Lower leg skin (tissue), 4 donors: ENCODE data around the gene TYMS. TPM values are rescaled to one million over a fixed set of nuclear protein-coding genes. Genes with fewer than 3 reads are reported as not detected.

Experiments
- DNase-seq, 2 donors: peaks; one replicate each; pipeline ENCODE4 v3.0.0-alpha.2; 2019; ENCODE audit warnings: low spot score in 2 of 2
- H3K4me3 ChIP-seq: fragments of 200-600 bp; sonication (generic); 2 replicates; pipeline ENCODE4 v1.5.1; 2017; ENCODE audit warnings: mild to moderate bottlenecking, low read depth; ENCODE audit not compliant: poor library complexity, severe bottlenecking
- CTCF ChIP-seq, 3 donors: fragments of 450-650 bp; IDR thresholded peaks; one replicate each; pipeline ENCODE4 v1.5.1; 2016; ENCODE audit warnings: antibody characterized with exemption in 3 of 3, mild to moderate bottlenecking in 3 of 3, moderate library complexity in 2 of 3
- POLR2A ChIP-seq, 2 donors: fragments of 450-650 bp; IDR thresholded peaks; one replicate each; pipeline ENCODE4 v1.6.1; 2016 to 2017; ENCODE audit warnings: antibody characterized with exemption in 2 of 2, mild to moderate bottlenecking in 1 of 2, moderate library complexity in 1 of 2
- WGBS, 2 donors: methylation state at CpG; one replicate each; pipeline ENCODE4 v1.1.5; 2018; 5-methylcytosine and 5-hydroxymethylcytosine counted together
- intact Hi-C: fragments of 100-400 bp; cut with DNase I; formaldehyde crosslinking; loops from one replicate; pipeline ENCODE4 v1.15.0; 2023; ENCODE audit warnings: low total_unique reads
- total RNA-seq, 4 donors: library from RNA; depleted of rRNA; stranded (reverse); fragments of >200 nt; gene quantifications; one replicate each; pipeline ENCODE4 v1.1.0, GENCODE V29; 2016

TYMS gene
- total RNA-seq, 4 donors from 2014 or later: 0.57 to 9.9 (median 2.5) TPM

- intact Hi-C loops: no loop called here
- TF ChIP-seq POLR2A (IDR thresholded peaks at IDR 0.05): no peak
- TF ChIP-seq CTCF (IDR thresholded peaks at IDR 0.05): no peak
- 91 to 99% methylated on average over 4 to 5 of the region's 5 CpGs for WGBS, 2 donors
- no peak for DNase-seq
- H3K4me3 ChIP-seq: no peak overlapping the region
Observed at GRCh38 chr18:683531-683930, 26.1 kb downstream of the TYMS start.

- 87 to 90% methylated on average over 3 of the region's 3 CpGs for WGBS, 2 donors
- DNase-seq: no peak
- intact Hi-C loops: no loop called here
- TF ChIP-seq CTCF (IDR thresholded peaks at IDR 0.05): no peak
- no peak for TF ChIP-seq POLR2A (IDR thresholded peaks at IDR 0.05)
- no peak overlapping the region for H3K4me3 ChIP-seq
Observed at GRCh38 chr18:685438-685837, 28.0 kb downstream of the TYMS start.

GRCh38 chr18:686339-687111, 29.1 kb downstream of the TYMS start:
- 88 to 90% methylated on average over 11 of the region's 11 CpGs for WGBS, 2 donors
- DNase-seq: no peak
- no peak overlapping the region for H3K4me3 ChIP-seq
- TF ChIP-seq CTCF (IDR thresholded peaks at IDR 0.05) (no peak), POLR2A (IDR thresholded peaks at IDR 0.05) (no peak)
- intact Hi-C loops: no loop called here

- H3K4me3 ChIP-seq: no peak overlapping the region
- WGBS, 2 donors: 78 to 83% methylated on average over 5 of the region's 5 CpGs
- DNase-seq: no peak
- no peak for TF ChIP-seq CTCF (IDR thresholded peaks at IDR 0.05)
- no peak for TF ChIP-seq POLR2A (IDR thresholded peaks at IDR 0.05)
- intact Hi-C loops: no loop called here
Observed at GRCh38 chr18:688323-688722, 30.9 kb downstream of the TYMS start.

GRCh38 chr18:692824-693223, 35.4 kb downstream of the TYMS start:
- intact Hi-C loops: no loop called here
- H3K4me3 ChIP-seq: no peak overlapping the region
- no peak for TF ChIP-seq CTCF (IDR thresholded peaks at IDR 0.05)
- TF ChIP-seq POLR2A (IDR thresholded peaks at IDR 0.05): no peak
- 77 to 86% methylated on average over 6 of the region's 6 CpGs for WGBS, 2 donors
- DNase-seq: peak in 1 of 2 donors; percentile 62
